ENCODE measurements around the gene DDIT4. TPM values are rescaled to one million over a fixed set of nuclear protein-coding genes. Genes with fewer than 3 reads are reported as not detected.

The DDIT4 gene
- total and polyA plus RNA-seq, 2 of the 4 experiments (the other 2 are of a cell fraction), result 59.6 to 108 TPM

GRCh38 chr10:72257051-72257892 is 16.5 kb upstream of the DDIT4 start:
- no peaks in the 10 kb centered on the region for H3K36me3 ChIP-seq (ENCODE audit: control insufficient read depth, insufficient read depth, low read length)
- no peak overlapping the region for H3K27ac ChIP-seq (ENCODE audit: insufficient read depth, low read length)
- dilution Hi-C loops (cut with HindIII; ENCODE audit: low sequenced_read_pairs, unreplicated experiment) (no loop called here), in situ Hi-C loops (cut with MboI; ENCODE audit: low sequenced_read_pairs) (no loop called here), intact Hi-C loops (cut with micrococcal nuclease) (no loop called here)
- H3K4me2 ChIP-seq (ENCODE audit: low read depth, low read length), result no peak overlapping the region
- no peak overlapping the region for H2AFZ ChIP-seq (replicated peaks; ENCODE audit: low read length, poor library complexity)
- CTCF ChIA-PET, result no interaction called here
- no peak for TF ChIP-seq SMC3 (IDR thresholded peaks at IDR 0.05; ENCODE audit: low read depth, low read length)
- TF ChIP-seq CHD1 (IDR thresholded peaks at IDR 0.05; ENCODE audit: low read depth, low read length), result no peak
- no peak for TF ChIP-seq MAFK (IDR thresholded peaks at IDR 0.05; ENCODE audit: low read depth, low read length)
- no peak for TF ChIP-seq CTCF (conservative IDR thresholded peaks at IDR 0.05; ENCODE audit: low read depth, low read length)
- no peaks in the 10 kb centered on the region for H3K27me3 ChIP-seq (ENCODE audit: control insufficient read depth, insufficient read depth, low read length)
- no peak overlapping the region; the same call in 1 of the 2 replicates for H2AK5ac ChIP-seq (ENCODE audit: low read depth, low read length)
- no peak overlapping the region; the same call in 1 of the 2 replicates for H3K4ac ChIP-seq (ENCODE audit: low read depth, low read length)
- no peak overlapping the region for H3K4me3 ChIP-seq (ENCODE audit: insufficient read depth, low read depth, low read length)
- H3K4me1 ChIP-seq (ENCODE audit: control insufficient read depth, insufficient read depth, low read length), result peaks cover 32% of the 10 kb centered on the region
- BruUV-seq (replicated peaks), result no TSS peak
- ATAC-seq (ENCODE audit: low read depth) (no peak), DNase-seq (no peak)
- POLR2A ChIA-PET (ENCODE audit: unreplicated experiment), result no interaction called here
- H3K56ac ChIP-seq (ENCODE audit: extremely low read depth, insufficient read depth, low read length), result no peak overlapping the region
- no peak overlapping the region for H2BK15ac ChIP-seq (ENCODE audit: low read depth, low read length)
- 92% methylated on average over 2 of the region's 8 CpGs; no CpG with 5 or more reads in 1 of the 2 experiments for WGBS, 2 experiments (ENCODE audit: extremely low coverage in 2 of 2, insufficient read length in 1 of 2)
- no peak overlapping the region for H2BK5ac ChIP-seq (ENCODE audit: low read depth, low read length, poor library complexity, severe bottlenecking)
- H3K9me1 ChIP-seq (ENCODE audit: insufficient read depth, low read length), result peaks cover 16% of the 10 kb centered on the region
- H3K9ac ChIP-seq (ENCODE audit: low read depth, low read length), result no peak overlapping the region
- no peaks in the 10 kb centered on the region for H3K79me1 ChIP-seq (ENCODE audit: low read depth in 1 of 2, low read length in 2 of 2)
- H4K5ac ChIP-seq (ENCODE audit: low read depth, low read length), result no peak overlapping the region
- H2AK9ac ChIP-seq (replicated peaks; ENCODE audit: low read depth, low read length, poor library complexity), result no peak overlapping the region
- H3K9me3 ChIP-seq (ENCODE audit: control insufficient read depth, insufficient read depth, low read length), result no peaks in the 10 kb centered on the region
- no peak overlapping the region for H4K8ac ChIP-seq (ENCODE audit: low read depth in 2 of 2, low read length in 2 of 2)
- H3K23ac ChIP-seq (ENCODE audit: low read depth, low read length), result no peak overlapping the region
- H3K14ac ChIP-seq (replicated peaks; ENCODE audit: low read depth, low read length), result no peak overlapping the region
- H4K91ac ChIP-seq (ENCODE audit: insufficient read depth, low read depth, low read length), result no peak overlapping the region
- H2BK120ac ChIP-seq (ENCODE audit: low read depth, low read length), result peak overlapping the region; percentile 10; the same call in 1 of the 2 replicates
- H2BK20ac ChIP-seq (ENCODE audit: low read depth, low read length), result peak overlapping the region; percentile 19; the same call in 1 of the 2 replicates
- H4K20me1 ChIP-seq (ENCODE audit: insufficient read depth, low read length), result no peaks in the 10 kb centered on the region
- no peak overlapping the region for H3K18ac ChIP-seq (ENCODE audit: low read depth, low read length)
